H1 (cell line): ENCODE measurements around the gene MMEL1.

ENCODE experiments used
- BCL11A ChIP-seq, 2 experiments: IDR thresholded peaks; one replicate each; pipeline ENCODE4 v1.6.1; 2011; ENCODE audit warnings: low read depth in 2 of 2, low read length in 2 of 2, mild to moderate bottlenecking in 2 of 2
- BRCA1 ChIP-seq: IDR thresholded peaks from 2 replicates; pipeline ENCODE4 v1.6.1; 2012; ENCODE audit warnings: low read depth, low read length, improper control_type of control experiment
- CEBPB ChIP-seq: IDR thresholded peaks from 2 replicates; pipeline ENCODE4 v1.6.1; 2012; ENCODE audit warnings: low read depth, low read length
- EP300 ChIP-seq, 2 experiments: IDR thresholded peaks; 1 replicate in 1 of 2; 2 replicates in 1 of 2; pipeline ENCODE4 v1.6.1; 2011 to 2012; ENCODE audit warnings: low read depth in 2 of 2, low read length in 2 of 2, mild to moderate bottlenecking in 2 of 2, borderline replicate concordance in 1 of 2, inconsistent platforms in 1 of 2, moderate library complexity in 1 of 2
- HDAC2 ChIP-seq, 2 experiments: fragments of 300-600 bp in 1 of 2; sonication (generic) in 1 of 2; IDR thresholded peaks; 2 replicates each; pipeline ENCODE4 v1.6.1; 2011 to 2012; ENCODE audit warnings: low read depth in 2 of 2, low read length in 2 of 2, mild to moderate bottlenecking in 2 of 2, moderate library complexity in 2 of 2, borderline replicate concordance in 1 of 2, inconsistent platforms in 1 of 2
- MAX ChIP-seq: IDR thresholded peaks from 2 replicates; pipeline ENCODE4 v1.6.1; 2012; ENCODE audit warnings: inconsistent platforms
- PHF8 ChIP-seq: fragments of 200-600 bp; sonication (generic); conservative IDR thresholded peaks from 2 replicates; pipeline ENCODE4 v1.7.1; 2012; ENCODE audit warnings: low read depth, mild to moderate bottlenecking, inconsistent platforms, low read length, moderate library complexity
- POLR2A ChIP-seq, 2 experiments: IDR thresholded peaks; 1 replicate in 1 of 2; 2 replicates in 1 of 2; pipeline ENCODE4 v1.6.1; 2011; ENCODE audit warnings: low read depth in 2 of 2, low read length in 2 of 2, mild to moderate bottlenecking in 2 of 2; ENCODE audit errors: control extremely low read depth in 1 of 2
- POLR2AphosphoS5 ChIP-seq: IDR thresholded peaks from 2 replicates; pipeline ENCODE4 v1.6.1; 2011; ENCODE audit warnings: low read depth, low read length
- POU5F1 ChIP-seq: IDR thresholded peaks from 2 replicates; pipeline ENCODE4 v1.6.1; 2011; ENCODE audit warnings: low read depth, mild to moderate bottlenecking, low read length, moderate library complexity
- RAD21 ChIP-seq, 2 experiments: IDR thresholded peaks in 1 of 2; conservative IDR thresholded peaks in 1 of 2; 2 replicates each; pipeline ENCODE4 v1.6.1; 2011; ENCODE audit warnings: low read depth in 2 of 2, low read length in 2 of 2, improper control_type of control experiment in 1 of 2, inconsistent platforms in 1 of 2, mild to moderate bottlenecking in 1 of 2, moderate library complexity in 1 of 2
- TAF1 ChIP-seq: IDR thresholded peaks from 2 replicates; pipeline ENCODE4 v1.6.1; 2011; ENCODE audit warnings: mild to moderate bottlenecking, low read depth, low read length
- TF ChIP-seq, protein P1 (sequence below): IDR thresholded peaks from 2 replicates; pipeline ENCODE4 v1.6.1; 2012; ENCODE audit warnings: low read length, inconsistent platforms
- TF ChIP-seq, protein P2 (sequence below), 3 experiments: IDR thresholded peaks; 1 replicate in 2 of 3; 2 replicates in 1 of 3; pipeline versions ENCODE4 v1.5.1 to v1.6.1; 2011; ENCODE audit warnings: low read length in 3 of 3, mild to moderate bottlenecking in 3 of 3, inconsistent platforms in 2 of 3, low read depth in 1 of 3, moderate library complexity in 1 of 3; ENCODE audit not compliant: insufficient read depth in 1 of 3; ENCODE audit errors: control extremely low read depth in 1 of 3

DNA sequence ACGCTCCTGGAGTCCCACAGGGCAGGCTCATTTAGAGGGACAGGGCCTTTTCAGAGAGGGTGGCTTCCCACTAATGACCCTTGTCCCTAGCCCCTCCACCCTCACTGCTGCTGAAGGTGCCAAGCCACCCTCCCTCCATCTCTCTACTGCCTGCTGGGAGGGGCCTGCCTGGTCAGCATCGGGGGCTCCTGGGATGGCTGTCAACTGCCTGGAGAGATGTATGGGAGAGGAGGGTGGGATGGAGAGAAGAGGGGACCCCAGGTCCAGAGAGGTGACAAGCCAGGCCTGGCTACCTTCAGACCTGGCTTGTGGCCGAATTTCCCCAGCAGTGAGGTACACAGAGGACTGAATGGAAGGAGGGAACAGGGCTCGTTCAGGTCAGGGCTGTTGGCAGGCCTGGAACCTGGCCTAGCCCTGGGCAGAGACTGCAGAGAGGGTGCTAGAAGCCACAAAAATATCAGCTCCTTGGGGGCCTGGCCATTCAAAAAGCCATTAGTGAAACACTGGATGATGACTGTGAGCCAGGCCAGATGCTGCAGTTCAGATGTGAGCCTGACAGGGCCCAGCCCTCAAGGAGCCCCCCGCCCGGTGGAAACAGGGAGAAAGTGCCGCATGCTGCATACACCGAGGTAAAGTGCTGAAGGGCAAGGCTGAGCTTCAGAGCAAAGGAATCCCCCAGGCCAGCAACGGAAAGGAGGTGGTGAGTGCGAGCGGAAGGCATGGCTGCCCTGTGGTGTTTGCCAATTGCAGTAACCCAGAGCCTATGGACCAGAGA is 20.0 kb downstream of the MMEL1 start:
- no peak for TF ChIP-seq RAD21 (IDR thresholded peaks at IDR 0.05 in 1 of 2, conservative IDR thresholded peaks at IDR 0.05 in 1 of 2; ENCODE audit: low read depth in 2 of 2, low read length in 2 of 2)
- no peak for TF ChIP-seq CEBPB
- no peak for TF ChIP-seq PHF8
- no peak for TF ChIP-seq BRCA1
- TF ChIP-seq, protein P1, sequence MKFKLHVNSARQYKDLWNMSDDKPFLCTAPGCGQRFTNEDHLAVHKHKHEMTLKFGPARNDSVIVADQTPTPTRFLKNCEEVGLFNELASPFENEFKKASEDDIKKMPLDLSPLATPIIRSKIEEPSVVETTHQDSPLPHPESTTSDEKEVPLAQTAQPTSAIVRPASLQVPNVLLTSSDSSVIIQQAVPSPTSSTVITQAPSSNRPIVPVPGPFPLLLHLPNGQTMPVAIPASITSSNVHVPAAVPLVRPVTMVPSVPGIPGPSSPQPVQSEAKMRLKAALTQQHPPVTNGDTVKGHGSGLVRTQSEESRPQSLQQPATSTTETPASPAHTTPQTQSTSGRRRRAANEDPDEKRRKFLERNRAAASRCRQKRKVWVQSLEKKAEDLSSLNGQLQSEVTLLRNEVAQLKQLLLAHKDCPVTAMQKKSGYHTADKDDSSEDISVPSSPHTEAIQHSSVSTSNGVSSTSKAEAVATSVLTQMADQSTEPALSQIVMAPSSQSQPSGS, result no peak
- no peak for TF ChIP-seq POLR2AphosphoS5
- TF ChIP-seq POU5F1, result no peak
- no peak for TF ChIP-seq MAX
- no peak for TF ChIP-seq BCL11A (IDR thresholded peaks at IDR 0.05; ENCODE audit: low read depth in 2 of 2, low read length in 2 of 2)
- TF ChIP-seq TAF1, result no peak
- TF ChIP-seq POLR2A (IDR thresholded peaks at IDR 0.05; ENCODE audit: control extremely low read depth in 1 of 2, low read depth in 2 of 2, low read length in 2 of 2), result no peak
- TF ChIP-seq EP300 (IDR thresholded peaks at IDR 0.05; ENCODE audit: borderline replicate concordance in 1 of 2, low read depth in 2 of 2, low read length in 2 of 2), result no peak
- TF ChIP-seq, protein P2, sequence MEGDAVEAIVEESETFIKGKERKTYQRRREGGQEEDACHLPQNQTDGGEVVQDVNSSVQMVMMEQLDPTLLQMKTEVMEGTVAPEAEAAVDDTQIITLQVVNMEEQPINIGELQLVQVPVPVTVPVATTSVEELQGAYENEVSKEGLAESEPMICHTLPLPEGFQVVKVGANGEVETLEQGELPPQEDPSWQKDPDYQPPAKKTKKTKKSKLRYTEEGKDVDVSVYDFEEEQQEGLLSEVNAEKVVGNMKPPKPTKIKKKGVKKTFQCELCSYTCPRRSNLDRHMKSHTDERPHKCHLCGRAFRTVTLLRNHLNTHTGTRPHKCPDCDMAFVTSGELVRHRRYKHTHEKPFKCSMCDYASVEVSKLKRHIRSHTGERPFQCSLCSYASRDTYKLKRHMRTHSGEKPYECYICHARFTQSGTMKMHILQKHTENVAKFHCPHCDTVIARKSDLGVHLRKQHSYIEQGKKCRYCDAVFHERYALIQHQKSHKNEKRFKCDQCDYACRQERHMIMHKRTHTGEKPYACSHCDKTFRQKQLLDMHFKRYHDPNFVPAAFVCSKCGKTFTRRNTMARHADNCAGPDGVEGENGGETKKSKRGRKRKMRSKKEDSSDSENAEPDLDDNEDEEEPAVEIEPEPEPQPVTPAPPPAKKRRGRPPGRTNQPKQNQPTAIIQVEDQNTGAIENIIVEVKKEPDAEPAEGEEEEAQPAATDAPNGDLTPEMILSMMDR (IDR thresholded peaks at IDR 0.05; ENCODE audit: control extremely low read depth in 1 of 3, insufficient read depth in 1 of 3, low read depth in 1 of 3, low read length in 3 of 3), result no peak
- no peak for TF ChIP-seq HDAC2 (IDR thresholded peaks at IDR 0.05; ENCODE audit: borderline replicate concordance in 1 of 2, low read depth in 2 of 2, low read length in 2 of 2)
